IMR-90 (cell line): Measurements from ENCODE around the gene PHC3. TPM values are rescaled to one million over a fixed set of nuclear protein-coding genes. Genes with fewer than 3 reads are reported as not detected.

Source experiments
- ATAC-seq: fragments of 200-7000 bp; cut with Tn5 transposase; 2 replicates; pipeline ENCODE4 v1.9.1; 2020; ENCODE audit warnings: low read depth, mild to moderate bottlenecking, moderate library complexity
- BruUV-seq: library from RNA; stranded (reverse); fragments of 400-500 nt; replicated peaks from 2 replicates; lab custom pipeline; 2021; lab: Mats Ljungman, UMichigan
- CTCF ChIA-PET: fragments of 300-600 bp; formaldehyde crosslinking; extraction: SDS; loops from one replicate; lab custom pipeline; 2021; ENCODE audit warnings: antibody characterized with exemption; lab: Yijun Ruan, JAX
- POLR2A ChIA-PET: fragments of 300-600 bp; sonication (Branson Sonifier 250); formaldehyde crosslinking; loops from one replicate; lab custom pipeline; 2022; ENCODE audit warnings: antibody characterized with exemption; ENCODE audit not compliant: unreplicated experiment; lab: Charles Lee
- DNase-seq: peaks from one replicate; pipeline ENCODE4 v3.0.0; 2013
- H2AFZ ChIP-seq: replicated peaks from 2 replicates; pipeline ENCODE3; 2013; ENCODE audit warnings: low read length, mild to moderate bottlenecking; ENCODE audit not compliant: poor library complexity
- H2AK5ac ChIP-seq: 2 replicates; pipeline ENCODE4 v1.6.1; 2013; ENCODE audit warnings: low read depth, low read length, inconsistent platforms
- H2AK9ac ChIP-seq: replicated peaks from 2 replicates; pipeline ENCODE3; 2013; ENCODE audit warnings: mild to moderate bottlenecking, low read depth, low read length, moderate library complexity; ENCODE audit not compliant: poor library complexity
- H2BK120ac ChIP-seq: 2 replicates; pipeline ENCODE4 v1.6.1; 2013; ENCODE audit warnings: low read depth, low read length, inconsistent platforms
- H2BK15ac ChIP-seq: 3 replicates; pipeline ENCODE4 v1.6.1; 2013; ENCODE audit warnings: low read depth, low read length, inconsistent platforms
- H2BK20ac ChIP-seq: 2 replicates; pipeline ENCODE4 v1.6.1; 2013; ENCODE audit warnings: low read depth, mild to moderate bottlenecking, inconsistent platforms, low read length, moderate library complexity
- H2BK5ac ChIP-seq: 2 replicates; pipeline ENCODE4 v1.6.1; 2013; ENCODE audit warnings: mild to moderate bottlenecking, low read depth, low read length, inconsistent platforms; ENCODE audit not compliant: poor library complexity, severe bottlenecking
- H3K14ac ChIP-seq: replicated peaks from 2 replicates; pipeline ENCODE4 v1.6.1; 2013; ENCODE audit warnings: low read depth, low read length, inconsistent platforms
- H3K18ac ChIP-seq: 2 replicates; pipeline ENCODE4 v1.6.1; 2013; ENCODE audit warnings: low read depth, low read length, control low read depth
- H3K23ac ChIP-seq: 2 replicates; pipeline ENCODE4 v1.6.1; 2013; ENCODE audit warnings: low read depth, low read length, inconsistent platforms
- H3K27ac ChIP-seq: 2 replicates; pipeline ENCODE4 v1.5.1; 2013; ENCODE audit warnings: mild to moderate bottlenecking, control low read depth, low read length; ENCODE audit not compliant: insufficient read depth
- H3K27me3 ChIP-seq: 2 replicates; pipeline ENCODE4 v1.6.1; 2013; ENCODE audit warnings: low read length; ENCODE audit not compliant: control insufficient read depth, insufficient read depth
- H3K36me3 ChIP-seq: 2 replicates; pipeline ENCODE4 v1.6.1; 2013; ENCODE audit warnings: low read length, mixed read lengths; ENCODE audit not compliant: control insufficient read depth, insufficient read depth
- H3K4ac ChIP-seq: 2 replicates; pipeline ENCODE4 v1.6.1; 2013; ENCODE audit warnings: low read depth, low read length, inconsistent platforms
- H3K4me1 ChIP-seq: 2 replicates; pipeline ENCODE4 v1.6.1; 2013; ENCODE audit warnings: low read length, mixed read lengths; ENCODE audit not compliant: control insufficient read depth, insufficient read depth
- H3K4me2 ChIP-seq: 2 replicates; pipeline ENCODE4 v1.6.1; 2013; ENCODE audit warnings: low read depth, mild to moderate bottlenecking, control low read depth, low read length, moderate library complexity
- H3K4me3 ChIP-seq: 2 replicates; pipeline ENCODE4 v1.5.1; 2013; ENCODE audit warnings: low read depth, mild to moderate bottlenecking, control low read depth, low read length, moderate library complexity; ENCODE audit not compliant: insufficient read depth
- H3K56ac ChIP-seq: 2 replicates; pipeline ENCODE4 v1.6.1; 2013; ENCODE audit warnings: low read length, inconsistent platforms; ENCODE audit not compliant: insufficient read depth; ENCODE audit errors: extremely low read depth
- H3K79me1 ChIP-seq, 2 experiments: 2 replicates each; pipeline ENCODE4 v1.6.1; 2013; ENCODE audit warnings: low read length in 2 of 2, inconsistent platforms in 1 of 2, low read depth in 1 of 2
- H3K9ac ChIP-seq: 2 replicates; pipeline ENCODE4 v1.6.1; 2013; ENCODE audit warnings: low read depth, low read length, control low read depth
- H3K9me1 ChIP-seq: 2 replicates; pipeline ENCODE4 v1.6.1; 2013; ENCODE audit warnings: low read length, inconsistent platforms; ENCODE audit not compliant: insufficient read depth
- H3K9me3 ChIP-seq: 2 replicates; pipeline ENCODE4 v1.6.1; 2013; ENCODE audit warnings: low read length; ENCODE audit not compliant: control insufficient read depth, insufficient read depth
- H4K20me1 ChIP-seq: 2 replicates; pipeline ENCODE4 v1.6.1; 2013; ENCODE audit warnings: low read length, inconsistent platforms; ENCODE audit not compliant: insufficient read depth
- H4K5ac ChIP-seq: 2 replicates; pipeline ENCODE4 v1.6.1; 2013; ENCODE audit warnings: mild to moderate bottlenecking, low read depth, low read length, control low read depth
- H4K8ac ChIP-seq, 2 experiments: 2 replicates each; pipeline ENCODE4 v1.6.1; 2013; ENCODE audit warnings: low read depth in 2 of 2, low read length in 2 of 2, control low read depth in 1 of 2, inconsistent platforms in 1 of 2
- H4K91ac ChIP-seq: 2 replicates; pipeline ENCODE4 v1.6.1; 2013; ENCODE audit warnings: low read depth, low read length, inconsistent platforms; ENCODE audit not compliant: insufficient read depth
- BHLHE40 ChIP-seq: fragments of 150-350 bp; IDR thresholded peaks from 2 replicates; pipeline ENCODE4 v1.6.1; 2016; ENCODE audit warnings: mild to moderate bottlenecking, low read depth, low read length
- CEBPB ChIP-seq: IDR thresholded peaks from 2 replicates; pipeline ENCODE4 v1.6.1; 2012; ENCODE audit warnings: low read depth, low read length, improper control_type of control experiment
- CHD1 ChIP-seq: IDR thresholded peaks from 2 replicates; pipeline ENCODE4 v1.6.1; 2012; ENCODE audit warnings: low read depth, low read length, improper control_type of control experiment
- CTCF ChIP-seq: conservative IDR thresholded peaks from 2 replicates; pipeline ENCODE4 v1.5.1; 2012; ENCODE audit warnings: mild to moderate bottlenecking, low read depth, low read length, improper control_type of control experiment
- ELK1 ChIP-seq: fragments of 150-350 bp; IDR thresholded peaks from 2 replicates; pipeline ENCODE4 v1.6.1; 2016; ENCODE audit warnings: low read depth, mild to moderate bottlenecking, low read length, moderate library complexity, borderline replicate concordance
- FOS ChIP-seq: fragments of 150-350 bp; IDR thresholded peaks from 2 replicates; pipeline ENCODE4 v1.6.1; 2016; ENCODE audit warnings: low read depth, low read length
- MAFK ChIP-seq: IDR thresholded peaks from 2 replicates; pipeline ENCODE4 v1.6.1; 2012; ENCODE audit warnings: low read depth, low read length, improper control_type of control experiment
- MAZ ChIP-seq: IDR thresholded peaks from 2 replicates; pipeline ENCODE4 v1.6.1; 2012; ENCODE audit warnings: low read depth, mild to moderate bottlenecking, low read length, improper control_type of control experiment, moderate library complexity, borderline replicate concordance
- MXI1 ChIP-seq: IDR thresholded peaks from 2 replicates; pipeline ENCODE4 v1.6.1; 2012; ENCODE audit warnings: low read depth, mild to moderate bottlenecking, low read length, moderate library complexity, borderline replicate concordance
- NFE2L2 ChIP-seq: fragments of 150-350 bp; IDR thresholded peaks from 2 replicates; pipeline ENCODE4 v1.6.1; 2016; ENCODE audit warnings: low read depth, mild to moderate bottlenecking, low read length
- POLR2A ChIP-seq: IDR thresholded peaks from 2 replicates; pipeline ENCODE4 v1.6.1; 2012; ENCODE audit warnings: mild to moderate bottlenecking, low read depth, low read length
- RAD21 ChIP-seq: IDR thresholded peaks from 2 replicates; pipeline ENCODE4 v1.6.1; 2012; ENCODE audit warnings: low read length, improper control_type of control experiment
- RCOR1 ChIP-seq: IDR thresholded peaks from 2 replicates; pipeline ENCODE4 v1.6.1; 2012; ENCODE audit warnings: mild to moderate bottlenecking, low read length, improper control_type of control experiment; ENCODE audit not compliant: insufficient replicate concordance
- RFX5 ChIP-seq: IDR thresholded peaks from 2 replicates; pipeline ENCODE4 v1.8.0; 2012; ENCODE audit warnings: low read depth, mild to moderate bottlenecking, low read length, moderate library complexity
- SMC3 ChIP-seq: fragments of 150-350 bp; IDR thresholded peaks from 2 replicates; pipeline ENCODE4 v1.6.1; 2016; ENCODE audit warnings: low read depth, mild to moderate bottlenecking, antibody characterized with exemption, low read length, moderate library complexity
- USF2 ChIP-seq: fragments of 150-350 bp; IDR thresholded peaks from 2 replicates; pipeline ENCODE4 v1.6.1; 2017; ENCODE audit warnings: mild to moderate bottlenecking, antibody characterized with exemption, low read length, low read depth
- WGBS, 2 experiments: methylation state at CpG; one replicate each; pipeline versions ENCODE4 v1.1.5 to v1.1.7; 2013; ENCODE audit warnings: missing lambda C conversion rate in 2 of 2; ENCODE audit not compliant: insufficient read length in 1 of 2; ENCODE audit errors: extremely low coverage in 2 of 2; 5-methylcytosine and 5-hydroxymethylcytosine counted together
- dilution Hi-C: fragments of 300-500 bp; cut with HindIII; formaldehyde crosslinking; loops from one replicate; pipeline ENCODE4 v1.14.3; 2018; ENCODE audit warnings: low sequenced_read_pairs; ENCODE audit not compliant: unreplicated experiment
- in situ Hi-C: fragments of 300-500 bp; cut with MboI; formaldehyde crosslinking; loops from 3 replicates; pipeline ENCODE4 v1.14.3; 2019; ENCODE audit warnings: low sequenced_read_pairs, inconsistent platforms, mixed read lengths
- intact Hi-C: fragments of 100-400 bp; cut with micrococcal nuclease; formaldehyde crosslinking; loops from 2 replicates; pipeline ENCODE4 v1.10.0; 2022
- polyA plus RNA-seq, 3 experiments: library from polyadenylated mRNA; depleted of rRNA; stranded (reverse); fragments of >200 nt; gene quantifications; 2 replicates each; pipeline ENCODE4 v1.2.3, GENCODE V29; 2012; ENCODE audit warnings: low replicate concordance in 1 of 3
- total RNA-seq: library from RNA; depleted of rRNA; stranded (reverse); fragments of >200 nt; gene quantifications from 2 replicates; pipeline ENCODE4 v1.2.3, GENCODE V29; 2012

Gene PHC3
- total and polyA plus RNA-seq, 2 of the 4 experiments (the other 2 are of a cell fraction), result 18.3 to 26.3 TPM

- Histone ChIP-seq H3K27ac (no peak overlapping the region), H3K27me3 (no peaks in the 10 kb centered on the region), H4K5ac (no peak overlapping the region), H3K9me1 (no peaks in the 10 kb centered on the region), H3K14ac (no peak overlapping the region), H3K23ac (no peak overlapping the region), H3K9me3 (no peaks in the 10 kb centered on the region), H4K8ac (no peak overlapping the region), H3K79me1 (no peaks in the 10 kb centered on the region), H3K4me2 (no peak overlapping the region), H2AK5ac (no peak overlapping the region), H3K9ac (no peak overlapping the region), H3K4ac (no peak overlapping the region), H2BK15ac (no peak overlapping the region), H2AFZ (no peak overlapping the region), H3K36me3 (no peaks in the 10 kb centered on the region), H4K91ac (no peak overlapping the region), H3K4me1 (no peaks in the 10 kb centered on the region), H2BK5ac (no peak overlapping the region), H2BK20ac (no peak overlapping the region), H4K20me1 (no peaks in the 10 kb centered on the region), H2BK120ac (no peak overlapping the region), H2AK9ac (no peak overlapping the region), H3K18ac (no peak overlapping the region), H3K4me3 (no peak overlapping the region), H3K56ac (no peak overlapping the region)
- dilution Hi-C loops, result no loop called here
- in situ Hi-C loops, result no loop called here
- DNase-seq (no peak), ATAC-seq (no peak)
- POLR2A ChIA-PET, result no interaction called here
- no CpG with 5 or more reads among the region's 4 CpGs for WGBS, 2 experiments
- CTCF ChIA-PET, result interaction anchor here (0.5 kb wide), 1 partner anchor 13 kb away, joined by 3 read pairs; no protein-coding TSS in a partner anchor
- intact Hi-C loops, result no loop called here
- no TSS peak for BruUV-seq
- TF ChIP-seq RAD21 (no peak), MAFK (no peak), ELK1 (no peak), MAZ (no peak), USF2 (no peak), CHD1 (no peak), SMC3 (no peak), RFX5 (no peak), MXI1 (no peak), NFE2L2 (no peak), POLR2A (no peak), RCOR1 (no peak), CEBPB (no peak), FOS (no peak), CTCF (no peak), BHLHE40 (no peak)
These were observed 21.9 kb upstream of the PHC3 start for GRCh38 chr3:170203457-170203856.
